Mesenchymal stem cell (in vitro differentiated cells and primary cell): ENCODE measurements around the gene WSCD1.

Source experiments
- DNase-seq: peaks from one replicate; pipeline ENCODE4 v3.0.0-alpha.2; 2013
- H2AFZ ChIP-seq: one replicate; pipeline ENCODE4 v1.6.1; 2013; ENCODE audit warnings: low read depth, mild to moderate bottlenecking, control low read depth, inconsistent platforms, low read length, moderate library complexity
- H2AK5ac ChIP-seq: 2 replicates; pipeline ENCODE4 v1.6.1; 2013; ENCODE audit warnings: low read length, moderate library complexity, mild to moderate bottlenecking, inconsistent platforms; ENCODE audit not compliant: severe bottlenecking
- H2BK120ac ChIP-seq: one replicate; pipeline ENCODE4 v1.6.1; 2013; ENCODE audit warnings: low read depth, mild to moderate bottlenecking, inconsistent platforms, low read length, moderate library complexity
- H2BK12ac ChIP-seq, 2 experiments: one replicate each; pipeline ENCODE4 v1.6.1; 2013; ENCODE audit warnings: inconsistent platforms in 2 of 2, low read length in 2 of 2, mild to moderate bottlenecking in 2 of 2, moderate library complexity in 2 of 2, control low read depth in 1 of 2
- H2BK15ac ChIP-seq: one replicate; pipeline ENCODE4 v1.6.1; 2013; ENCODE audit warnings: mild to moderate bottlenecking, low read depth, inconsistent platforms; ENCODE audit not compliant: poor library complexity, severe bottlenecking
- H2BK5ac ChIP-seq: 2 replicates; pipeline ENCODE4 v1.6.1; 2013; ENCODE audit warnings: low read depth, mild to moderate bottlenecking, low read length, control low read depth, inconsistent platforms; ENCODE audit not compliant: poor library complexity, severe bottlenecking
- H3K14ac ChIP-seq, 2 experiments: one replicate each; pipeline ENCODE4 v1.6.1; 2013; ENCODE audit warnings: inconsistent platforms in 2 of 2, low read length in 2 of 2, control low read depth in 1 of 2, mild to moderate bottlenecking in 1 of 2, moderate library complexity in 1 of 2
- H3K18ac ChIP-seq, 2 experiments: one replicate each; pipeline ENCODE4 v1.6.1; 2013; ENCODE audit warnings: inconsistent platforms in 2 of 2, low read length in 2 of 2, control low read depth in 1 of 2, low read depth in 1 of 2, mild to moderate bottlenecking in 1 of 2
- H3K23ac ChIP-seq, 2 experiments: one replicate each; pipeline ENCODE4 v1.6.1; 2013; ENCODE audit warnings: inconsistent platforms in 2 of 2, low read length in 2 of 2, mild to moderate bottlenecking in 2 of 2, moderate library complexity in 2 of 2, control low read depth in 1 of 2
- H3K27ac ChIP-seq: 2 replicates; pipeline ENCODE4 v1.5.1; 2013; ENCODE audit warnings: mild to moderate bottlenecking, moderate library complexity, low read length, control low read depth, inconsistent platforms; ENCODE audit not compliant: poor library complexity, severe bottlenecking
- H3K27me3 ChIP-seq, 2 experiments: 2 replicates each; pipeline versions ENCODE4 v1.6.1 to v1.7.0; 2013; ENCODE audit warnings: low read length in 2 of 2, mild to moderate bottlenecking in 2 of 2, moderate library complexity in 2 of 2, control low read depth in 1 of 2, inconsistent platforms in 1 of 2; ENCODE audit not compliant: control insufficient read depth in 1 of 2, insufficient read depth in 1 of 2
- H3K36me3 ChIP-seq, 2 experiments: 2 replicates each; pipeline versions ENCODE4 v1.6.1 to v1.7.0; 2013; ENCODE audit warnings: low read length in 2 of 2, control low read depth in 1 of 2, inconsistent platforms in 1 of 2, low read depth in 1 of 2, mild to moderate bottlenecking in 1 of 2; ENCODE audit not compliant: insufficient read depth in 2 of 2, control insufficient read depth in 1 of 2
- H3K4ac ChIP-seq, 2 experiments: one replicate each; pipeline ENCODE4 v1.6.1; 2013; ENCODE audit warnings: inconsistent platforms in 2 of 2, low read length in 2 of 2, mild to moderate bottlenecking in 2 of 2, moderate library complexity in 2 of 2, control low read depth in 1 of 2, low read depth in 1 of 2
- H3K4me1 ChIP-seq: 2 replicates; pipeline ENCODE4 v1.6.1; 2013; ENCODE audit warnings: low read depth, low read length, control low read depth; ENCODE audit not compliant: control insufficient read depth, insufficient read depth
- H3K4me2 ChIP-seq: 2 replicates; pipeline ENCODE4 v1.6.1; 2013; ENCODE audit warnings: low read length, mild to moderate bottlenecking, inconsistent platforms; ENCODE audit not compliant: poor library complexity, severe bottlenecking
- H3K4me3 ChIP-seq, 2 experiments: 2 replicates each; pipeline versions ENCODE4 v1.5.1 to v1.7.0; 2013; ENCODE audit warnings: low read length in 2 of 2, mild to moderate bottlenecking in 2 of 2, control low read depth in 1 of 2, low read depth in 1 of 2; ENCODE audit not compliant: insufficient read depth in 1 of 2
- H3K79me1 ChIP-seq: replicated peaks from 2 replicates; pipeline ENCODE4 v1.6.1; 2013; ENCODE audit warnings: mild to moderate bottlenecking, control low read depth, low read length, inconsistent platforms; ENCODE audit not compliant: poor library complexity, severe bottlenecking
- H3K9ac ChIP-seq: 2 replicates; pipeline ENCODE4 v1.7.0; 2013; ENCODE audit warnings: mild to moderate bottlenecking, low read length, moderate library complexity
- H3K9me3 ChIP-seq: 2 replicates; pipeline ENCODE4 v1.7.0; 2013; ENCODE audit warnings: mild to moderate bottlenecking, low read length; ENCODE audit not compliant: control insufficient read depth
- H4K8ac ChIP-seq: one replicate; pipeline ENCODE4 v1.6.1; 2013; ENCODE audit warnings: inconsistent platforms, mild to moderate bottlenecking, low read length, moderate library complexity
- H4K91ac ChIP-seq: one replicate; pipeline ENCODE4 v1.6.1; 2013; ENCODE audit warnings: mild to moderate bottlenecking, low read length, inconsistent platforms
- WGBS: methylation state at CpG from one replicate; pipeline ENCODE4 v1.1.7; 2013; ENCODE audit warnings: mixed read lengths; 5-methylcytosine and 5-hydroxymethylcytosine counted together

Gene WSCD1

GRCh38 chr17:6165806-6166205 is 95.6 kb downstream of the WSCD1 start:
- H2BK120ac ChIP-seq: no peak overlapping the region
- no peaks in the 10 kb centered on the region for H3K9me3 ChIP-seq
- no peak overlapping the region for H2BK15ac ChIP-seq
- 73% methylated on average over 6 of the region's 6 CpGs for WGBS
- no peak overlapping the region for H3K14ac ChIP-seq
- H2AFZ ChIP-seq: no peak overlapping the region
- H3K4me1 ChIP-seq: no peaks in the 10 kb centered on the region
- no peak overlapping the region for H3K4ac ChIP-seq
- no peaks in the 10 kb centered on the region for H3K79me1 ChIP-seq
- H4K8ac ChIP-seq: no peak overlapping the region
- no peak overlapping the region for H3K9ac ChIP-seq
- no peak overlapping the region for H3K18ac ChIP-seq
- no peak overlapping the region for H3K23ac ChIP-seq
- peaks cover 0 to 74% of the 10 kb centered on the region in 2 experiments for H3K27me3 ChIP-seq
- no peak overlapping the region for H3K27ac ChIP-seq
- H2BK5ac ChIP-seq: no peak overlapping the region
- H3K36me3 ChIP-seq: no peaks in the 10 kb centered on the region
- no peak for DNase-seq
- no peak overlapping the region for H2BK12ac ChIP-seq
- no peak overlapping the region for H3K4me2 ChIP-seq
- no peak overlapping the region for H3K4me3 ChIP-seq
- no peak overlapping the region for H4K91ac ChIP-seq
- H2AK5ac ChIP-seq: no peak overlapping the region

GRCh38 chr17:6166492-6167179 is 96.5 kb downstream of the WSCD1 start:
- no peak overlapping the region for H3K14ac ChIP-seq
- no peaks in the 10 kb centered on the region for H3K79me1 ChIP-seq
- 79% methylated on average over 5 of the region's 6 CpGs for WGBS
- H2BK120ac ChIP-seq: no peak overlapping the region
- H3K23ac ChIP-seq: no peak overlapping the region
- no peak overlapping the region for H3K9ac ChIP-seq
- H4K8ac ChIP-seq: no peak overlapping the region
- no peak overlapping the region for H2BK15ac ChIP-seq
- no peak for DNase-seq
- no peaks in the 10 kb centered on the region for H3K4me1 ChIP-seq
- H3K36me3 ChIP-seq: no peaks in the 10 kb centered on the region
- no peak overlapping the region for H2BK12ac ChIP-seq
- no peak overlapping the region for H3K4ac ChIP-seq
- no peak overlapping the region for H2AFZ ChIP-seq
- peaks cover 0 to 77% of the 10 kb centered on the region in 2 experiments for H3K27me3 ChIP-seq
- H4K91ac ChIP-seq: no peak overlapping the region
- no peak overlapping the region for H2AK5ac ChIP-seq
- H3K18ac ChIP-seq: no peak overlapping the region
- no peak overlapping the region for H3K4me3 ChIP-seq
- no peak overlapping the region for H3K4me2 ChIP-seq
- no peak overlapping the region for H2BK5ac ChIP-seq
- no peaks in the 10 kb centered on the region for H3K9me3 ChIP-seq
- H3K27ac ChIP-seq: no peak overlapping the region

- WGBS: 86% methylated on average over 4 of the region's 6 CpGs
- no peak overlapping the region for H3K18ac ChIP-seq
- no peaks in the 10 kb centered on the region for H3K4me1 ChIP-seq
- H3K27ac ChIP-seq: no peak overlapping the region
- no peak overlapping the region for H3K4ac ChIP-seq
- no peak overlapping the region for H2AFZ ChIP-seq
- H2BK5ac ChIP-seq: no peak overlapping the region
- H4K8ac ChIP-seq: no peak overlapping the region
- no peak overlapping the region for H2AK5ac ChIP-seq
- H2BK120ac ChIP-seq: no peak overlapping the region
- H3K9ac ChIP-seq: no peak overlapping the region
- H3K4me3 ChIP-seq: no peak overlapping the region
- no peaks in the 10 kb centered on the region for H3K9me3 ChIP-seq
- H3K4me2 ChIP-seq: no peak overlapping the region
- DNase-seq: no peak
- no peak overlapping the region for H3K23ac ChIP-seq
- H3K36me3 ChIP-seq: no peaks in the 10 kb centered on the region
- H4K91ac ChIP-seq: no peak overlapping the region
- peaks cover 0 to 78% of the 10 kb centered on the region in 2 experiments for H3K27me3 ChIP-seq
- H2BK12ac ChIP-seq: no peak overlapping the region
- no peaks in the 10 kb centered on the region for H3K79me1 ChIP-seq
- H2BK15ac ChIP-seq: no peak overlapping the region
- no peak overlapping the region for H3K14ac ChIP-seq
These were observed 98.1 kb downstream of the WSCD1 start for GRCh38 chr17:6168296-6168695.

GRCh38 chr17:6170349-6170748 is 100.2 kb downstream of the WSCD1 start:
- Histone ChIP-seq H3K4me2 (no peak overlapping the region), H3K14ac (no peak overlapping the region), H4K8ac (no peak overlapping the region), H2AFZ (no peak overlapping the region), H2BK5ac (no peak overlapping the region), H3K27ac (no peak overlapping the region), H3K4me1 (no peaks in the 10 kb centered on the region), H2BK120ac (no peak overlapping the region), H2BK15ac (no peak overlapping the region), H2BK12ac (no peak overlapping the region), H3K4ac (no peak overlapping the region), H3K79me1 (no peaks in the 10 kb centered on the region), H3K4me3 (no peak overlapping the region), H2AK5ac (no peak overlapping the region), H3K36me3 (no peaks in the 10 kb centered on the region), H4K91ac (no peak overlapping the region), H3K18ac (no peak overlapping the region), H3K23ac (no peak overlapping the region), H3K9ac (no peak overlapping the region), H3K9me3 (no peaks in the 10 kb centered on the region), H3K27me3 (peaks cover 0 to 74% of the 10 kb centered on the region in 2 experiments)
- DNase-seq: no peak
- 56% methylated on average over 4 of the region's 4 CpGs for WGBS
